Urinary bladder (tissue), 4 donors: ENCODE measurements around the gene CLDN7. TPM values are rescaled to one million over a fixed set of nuclear protein-coding genes. Genes with fewer than 3 reads are reported as not detected.

Experiments
- DNase-seq: peaks from one replicate; pipeline ENCODE4 v3.0.0-alpha.2; 2015; ENCODE audit errors: extremely low spot score
- H3K27ac ChIP-seq: one replicate; pipeline ENCODE4 v1.5.1; 2013; ENCODE audit warnings: low read depth, mild to moderate bottlenecking, moderate library complexity
- H3K36me3 ChIP-seq: one replicate; pipeline ENCODE4 v1.6.1; 2013; ENCODE audit warnings: mild to moderate bottlenecking, moderate library complexity; ENCODE audit not compliant: insufficient read depth
- H3K4me1 ChIP-seq: one replicate; pipeline ENCODE4 v1.6.1; 2013; ENCODE audit warnings: mild to moderate bottlenecking, moderate library complexity; ENCODE audit not compliant: insufficient read depth
- H3K4me3 ChIP-seq: one replicate; pipeline ENCODE4 v1.5.1; 2013; ENCODE audit warnings: low read depth, low read length
- WGBS: extraction: QIAGEN DNeasy Blood & Tissue Kit; methylation state at CpG from one replicate; pipeline ENCODE4 v1.1.7; 2013; 5-methylcytosine and 5-hydroxymethylcytosine counted together
- polyA plus RNA-seq: library from polyadenylated mRNA; stranded (reverse); fragments of 200-250 nt; gene quantifications from one replicate; pipeline ENCODE4 v1.2.3, GENCODE V29; 2013
- total RNA-seq: library from RNA; depleted of rRNA; stranded (reverse); fragments of >200 nt; gene quantifications from one replicate; pipeline ENCODE4 v1.2.3, GENCODE V29; 2014
- donor health status: healthy with polysubstance abuse.
- donor health status: healthy.

CLDN7 gene
- total RNA-seq = 24.2 TPM
- polyA plus RNA-seq = 34.4 TPM

- Histone ChIP-seq H3K27ac (peak within 1 kb of the TSS; percentile 72), H3K4me1 (no peaks in the 10 kb centered on the region), H3K4me3 (peak within 1 kb of the TSS; percentile 48), H3K36me3 (no peaks in the 10 kb centered on the region)
- no peak for DNase-seq
- 4% methylated on average over 64 of the region's 64 CpGs for WGBS
Measured at GRCh38 chr17:7262192-7262934, at the start of gene CLDN7. Gene CLDN7 (minus strand): TSS chr17:7262478. CDS start chr17:7262043, 435 bp downstream.

GRCh38 chr17:7311110-7311705 lies 48.9 kb upstream of the CLDN7 start:
- Histone ChIP-seq H3K4me3 (no peak overlapping the region), H3K4me1 (no peaks in the 10 kb centered on the region), H3K36me3 (peaks cover 6% of the 10 kb centered on the region), H3K27ac (no peak overlapping the region)
- DNase-seq = no peak
- WGBS = 82% methylated on average over 7 of the region's 7 CpGs

- Histone ChIP-seq H3K27ac (no peak overlapping the region), H3K36me3 (peaks cover 6% of the 10 kb centered on the region), H3K4me3 (no peak overlapping the region), H3K4me1 (no peaks in the 10 kb centered on the region)
- DNase-seq = no peak
- WGBS = 90% methylated on average over 12 of the region's 12 CpGs
Measured at GRCh38 chr17:7309628-7310027, 47.4 kb upstream of the CLDN7 start.

- H3K4me1 ChIP-seq = no peaks in the 10 kb centered on the region
- peak; percentile 62 for DNase-seq
- WGBS = under 1% methylated on average over 14 of the region's 14 CpGs
- peaks cover 6% of the 10 kb centered on the region for H3K36me3 ChIP-seq
- peak overlapping the region; percentile 93 for H3K4me3 ChIP-seq
- peak overlapping the region; percentile 98 for H3K27ac ChIP-seq
Measured at GRCh38 chr17:7308625-7309433, 46.6 kb upstream of the CLDN7 start.

- peak overlapping the region; percentile 93 for H3K4me3 ChIP-seq
- peaks cover 6% of the 10 kb centered on the region for H3K36me3 ChIP-seq
- no peaks in the 10 kb centered on the region for H3K4me1 ChIP-seq
- H3K27ac ChIP-seq = peak overlapping the region; percentile 98
- WGBS = under 1% methylated on average over 103 of the region's 104 CpGs
- no peak for DNase-seq
Measured at GRCh38 chr17:7307686-7308624, 45.7 kb upstream of the CLDN7 start.

GRCh38 chr17:7306911-7307685 lies 44.8 kb upstream of the CLDN7 start, which contains the start of gene EIF5A:
Gene EIF5A (plus strand): TSS chr17:7307628. CDS start chr17:7309636, 2,008 bp downstream.
- H3K4me3 ChIP-seq = peak within 1 kb of the TSS; percentile 93
- no peaks in the 10 kb centered on the region for H3K4me1 ChIP-seq
- H3K27ac ChIP-seq = peak within 1 kb of the TSS; percentile 98
- under 1% methylated on average over 64 of the region's 64 CpGs for WGBS
- DNase-seq = peak; percentile 100
- H3K36me3 ChIP-seq = peaks cover 6% of the 10 kb centered on the region

- 96% methylated on average over 7 of the region's 7 CpGs for WGBS
- H3K36me3 ChIP-seq = no peaks in the 10 kb centered on the region
- no peak overlapping the region for H3K27ac ChIP-seq
- H3K4me1 ChIP-seq = no peaks in the 10 kb centered on the region
- no peak overlapping the region for H3K4me3 ChIP-seq
- DNase-seq = no peak
Measured at GRCh38 chr17:7304179-7304578, 41.9 kb upstream of the CLDN7 start.

- no peak overlapping the region for H3K27ac ChIP-seq
Measured at GRCh38 chr17:7296189-7296861, 34.0 kb upstream of the CLDN7 start.

GRCh38 chr17:7295230-7296180 lies 33.2 kb upstream of the CLDN7 start:
- 62% methylated on average over 42 of the region's 42 CpGs for WGBS
- peaks cover 2% of the 10 kb centered on the region for H3K4me1 ChIP-seq
- peak overlapping the region; percentile 30 for H3K4me3 ChIP-seq
- H3K36me3 ChIP-seq = no peaks in the 10 kb centered on the region
- no peak overlapping the region for H3K27ac ChIP-seq
- DNase-seq = no peak

More at GRCh38 chr17:7296189-7296861, 34.0 kb upstream of the CLDN7 start:
- 2% methylated on average over 51 of the region's 51 CpGs for WGBS
- no peaks in the 10 kb centered on the region for H3K36me3 ChIP-seq
- H3K4me3 ChIP-seq = peak overlapping the region; percentile 8
- peaks cover 2% of the 10 kb centered on the region for H3K4me1 ChIP-seq
- no peak for DNase-seq

GRCh38 chr17:7294614-7295153 lies 32.4 kb upstream of the CLDN7 start, which contains the start of gene YBX2:
Gene YBX2 (minus strand): TSS chr17:7294639. CDS start chr17:7294500, 139 bp downstream.
- peaks cover 2% of the 10 kb centered on the region for H3K4me1 ChIP-seq
- WGBS = 3% methylated on average over 57 of the region's 57 CpGs
- no peak for DNase-seq

More at GRCh38 chr17:7294614-7295153, 32.4 kb upstream of the CLDN7 start, which contains the start of gene YBX2:
- no peaks in the 10 kb centered on the region for H3K36me3 ChIP-seq
- peak within 1 kb of the TSS; percentile 30 for H3K4me3 ChIP-seq
- H3K27ac ChIP-seq = no peak within 1 kb of the TSS
